Stomach (tissue), 4 donors: ENCODE results near the gene ADCY7.

ENCODE experiments used
- POLR2A ChIP-seq, 4 donors: fragments of 450-650 bp; IDR thresholded peaks; one replicate each; pipeline ENCODE4 v1.6.1; 2016; ENCODE audit warnings: antibody characterized with exemption in 4 of 4, control low read depth in 2 of 4, mild to moderate bottlenecking in 1 of 4, moderate library complexity in 1 of 4
- TF ChIP-seq, protein P1 (sequence below), 7 experiments: fragments of 450-650 bp in 4 of 7; fragments of 200-600 bp in 3 of 7; sonication (generic) in 3 of 7; IDR thresholded peaks; one replicate each; pipeline ENCODE4 v1.5.1; 2016 to 2019; ENCODE audit warnings: antibody characterized with exemption in 7 of 7, control low read depth in 2 of 7, mild to moderate bottlenecking in 1 of 7

DNA sequence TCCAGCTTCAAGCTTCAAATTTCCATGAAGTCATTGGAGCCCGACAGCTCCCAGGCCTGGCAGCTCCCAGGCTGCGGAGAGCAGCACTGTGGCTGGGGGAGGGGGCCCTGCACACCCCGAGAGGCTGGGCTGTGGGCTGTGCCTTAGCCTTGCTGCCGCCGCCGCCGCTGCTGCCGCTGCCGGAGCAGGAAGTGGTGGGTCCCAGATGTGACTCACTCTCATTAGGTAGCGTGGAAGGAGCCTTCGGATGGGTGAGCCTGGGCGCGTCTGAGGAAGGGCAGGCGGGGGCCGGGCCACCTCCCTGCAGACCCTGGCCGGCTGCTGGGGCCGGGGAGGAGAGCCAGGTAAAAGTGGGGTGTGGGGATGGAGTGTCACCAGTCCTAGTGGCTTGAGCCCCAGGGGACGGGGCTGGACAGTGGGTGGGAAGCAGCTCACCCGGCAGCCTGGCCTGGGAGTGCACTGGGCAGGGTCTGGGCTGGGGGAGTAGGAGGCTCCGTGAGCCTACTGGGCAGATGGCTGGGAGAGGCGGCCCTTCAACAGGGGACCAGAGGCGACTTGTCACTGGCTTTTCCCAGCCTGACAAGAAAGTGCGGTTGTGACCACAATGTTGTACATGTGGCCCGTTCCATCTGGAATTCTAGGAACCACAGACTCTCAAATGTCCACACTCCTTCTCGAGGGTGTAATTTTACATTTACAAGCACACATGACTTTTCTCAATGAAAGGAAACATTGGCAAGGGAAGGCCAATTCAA, at the start of gene ADCY7:
- TF ChIP-seq, protein P1, sequence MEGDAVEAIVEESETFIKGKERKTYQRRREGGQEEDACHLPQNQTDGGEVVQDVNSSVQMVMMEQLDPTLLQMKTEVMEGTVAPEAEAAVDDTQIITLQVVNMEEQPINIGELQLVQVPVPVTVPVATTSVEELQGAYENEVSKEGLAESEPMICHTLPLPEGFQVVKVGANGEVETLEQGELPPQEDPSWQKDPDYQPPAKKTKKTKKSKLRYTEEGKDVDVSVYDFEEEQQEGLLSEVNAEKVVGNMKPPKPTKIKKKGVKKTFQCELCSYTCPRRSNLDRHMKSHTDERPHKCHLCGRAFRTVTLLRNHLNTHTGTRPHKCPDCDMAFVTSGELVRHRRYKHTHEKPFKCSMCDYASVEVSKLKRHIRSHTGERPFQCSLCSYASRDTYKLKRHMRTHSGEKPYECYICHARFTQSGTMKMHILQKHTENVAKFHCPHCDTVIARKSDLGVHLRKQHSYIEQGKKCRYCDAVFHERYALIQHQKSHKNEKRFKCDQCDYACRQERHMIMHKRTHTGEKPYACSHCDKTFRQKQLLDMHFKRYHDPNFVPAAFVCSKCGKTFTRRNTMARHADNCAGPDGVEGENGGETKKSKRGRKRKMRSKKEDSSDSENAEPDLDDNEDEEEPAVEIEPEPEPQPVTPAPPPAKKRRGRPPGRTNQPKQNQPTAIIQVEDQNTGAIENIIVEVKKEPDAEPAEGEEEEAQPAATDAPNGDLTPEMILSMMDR (IDR thresholded peaks at IDR 0.05) = no peak
- TF ChIP-seq POLR2A (IDR thresholded peaks at IDR 0.05) = no peak
